GM12891 (cell line): ENCODE results near the gene ELFN2.

Source experiments
- PAX5 ChIP-seq: IDR thresholded peaks from 2 replicates; pipeline ENCODE4 v1.6.1; 2011; ENCODE audit warnings: low read length, moderate library complexity, mild to moderate bottlenecking; ENCODE audit not compliant: insufficient read depth, severe bottlenecking
- POLR2A ChIP-seq: IDR thresholded peaks from 2 replicates; pipeline ENCODE4 v1.6.1; 2011; ENCODE audit warnings: low read depth, low read length, control low read depth
- POLR2AphosphoS5 ChIP-seq: IDR thresholded peaks from 2 replicates; pipeline ENCODE4 v1.6.1; 2011; ENCODE audit warnings: low read depth, low read length, control low read depth
- POU2F2 ChIP-seq: IDR thresholded peaks from 2 replicates; pipeline ENCODE4 v1.6.1; 2011; ENCODE audit warnings: low read depth, mild to moderate bottlenecking, control low read depth, low read length, moderate library complexity
- SPI1 ChIP-seq: IDR thresholded peaks from 2 replicates; pipeline ENCODE4 v1.6.1; 2011; ENCODE audit warnings: low read depth, low read length, control low read depth
- TAF1 ChIP-seq: IDR thresholded peaks from 2 replicates; pipeline ENCODE4 v1.6.1; 2011; ENCODE audit warnings: low read depth, low read length, control low read depth

DNA sequence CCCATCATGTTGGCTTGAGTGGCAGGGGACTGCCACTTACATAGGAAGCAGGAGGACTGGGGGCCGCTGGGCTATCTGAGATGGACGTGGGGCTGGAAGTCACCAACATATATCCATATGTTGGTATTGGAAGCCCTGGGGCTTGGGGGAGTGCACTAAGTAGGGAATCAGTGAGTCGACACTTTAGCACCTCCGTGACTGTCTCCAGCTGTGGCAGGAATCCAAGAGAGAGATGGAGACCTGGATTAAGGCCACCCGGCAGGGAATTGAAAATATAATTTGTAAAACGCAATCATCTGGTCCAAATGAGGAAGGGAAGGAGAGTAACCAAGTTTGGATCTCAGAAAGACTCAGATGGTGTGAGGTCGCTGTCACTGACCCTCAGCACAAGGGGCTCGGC, 68.4 kb downstream of the ELFN2 start:
- TF ChIP-seq POLR2AphosphoS5 (no peak), POLR2A (no peak), TAF1 (no peak), SPI1 (no peak), POU2F2 (no peak), PAX5 (no peak)
